Endothelial cell of hepatic sinusoid (primary cell): ENCODE results near the gene RPRD2.

ENCODE experiments used
- in situ Hi-C: cut with HindIII; loops from 2 replicates; pipeline ENCODE4 v1.10.0; 2017; ENCODE audit warnings: low sequenced_read_pairs

RPRD2 gene

DNA sequence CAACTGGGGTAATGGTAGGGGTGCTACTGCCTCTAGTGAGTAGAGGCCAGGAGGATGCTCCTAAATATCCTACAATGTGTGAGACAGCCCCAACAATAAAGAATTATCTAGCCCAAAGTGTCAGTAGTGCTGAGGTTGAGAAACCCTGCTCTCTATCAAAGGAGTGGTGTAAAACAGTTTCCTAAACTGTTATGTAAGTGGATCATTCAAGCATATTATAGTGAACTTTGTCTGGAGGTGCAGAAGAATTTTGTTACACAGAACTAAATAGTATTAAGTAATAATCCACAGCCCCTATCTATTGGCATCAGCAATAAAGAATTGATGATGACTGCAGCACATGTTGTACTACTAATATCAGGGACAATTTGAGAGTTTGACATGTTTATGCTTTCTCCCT lies 103.0 kb downstream of the RPRD2 start:
- in situ Hi-C loops, result no loop called here

DNA sequence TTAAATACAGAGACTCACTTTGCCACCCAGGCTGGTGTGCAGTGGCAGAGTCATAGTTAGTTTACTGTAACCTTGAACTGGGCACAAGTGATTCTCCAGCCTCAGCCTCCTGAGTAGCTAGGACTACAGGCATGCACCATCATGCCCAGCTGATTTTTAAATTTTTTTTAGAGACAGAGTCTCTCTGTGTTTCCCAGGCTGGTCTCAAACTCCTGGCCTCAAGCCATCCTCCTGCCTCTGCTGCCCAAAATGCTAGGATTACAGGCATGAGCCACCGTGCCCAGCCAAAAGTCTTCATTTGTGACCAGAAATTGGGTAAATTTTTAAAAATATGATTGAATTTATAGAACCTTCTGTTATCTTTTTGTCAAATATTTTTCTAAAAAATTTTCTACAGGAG lies 105.3 kb downstream of the RPRD2 start:
- in situ Hi-C loops, result no loop called here

DNA sequence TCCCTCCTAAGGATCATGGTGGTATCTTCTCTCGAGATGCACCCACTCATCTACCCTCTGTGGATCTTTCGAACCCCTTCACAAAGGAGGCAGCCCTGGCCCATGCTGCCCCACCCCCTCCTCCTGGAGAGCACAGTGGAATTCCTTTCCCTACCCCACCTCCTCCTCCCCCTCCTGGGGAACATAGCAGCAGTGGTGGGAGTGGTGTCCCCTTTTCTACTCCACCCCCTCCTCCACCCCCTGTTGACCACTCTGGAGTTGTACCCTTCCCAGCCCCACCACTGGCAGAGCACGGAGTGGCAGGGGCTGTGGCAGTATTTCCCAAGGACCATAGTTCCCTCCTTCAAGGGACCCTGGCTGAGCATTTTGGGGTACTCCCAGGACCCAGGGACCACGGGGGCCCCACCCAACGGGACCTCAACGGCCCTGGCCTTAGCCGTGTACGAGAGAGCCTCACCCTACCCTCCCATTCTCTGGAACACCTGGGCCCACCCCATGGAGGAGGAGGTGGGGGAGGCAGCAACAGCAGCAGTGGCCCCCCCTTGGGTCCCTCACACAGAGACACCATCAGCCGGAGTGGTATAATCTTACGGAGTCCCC lies 108.8 kb downstream of the RPRD2 start:
- in situ Hi-C loops, result no loop called here

DNA sequence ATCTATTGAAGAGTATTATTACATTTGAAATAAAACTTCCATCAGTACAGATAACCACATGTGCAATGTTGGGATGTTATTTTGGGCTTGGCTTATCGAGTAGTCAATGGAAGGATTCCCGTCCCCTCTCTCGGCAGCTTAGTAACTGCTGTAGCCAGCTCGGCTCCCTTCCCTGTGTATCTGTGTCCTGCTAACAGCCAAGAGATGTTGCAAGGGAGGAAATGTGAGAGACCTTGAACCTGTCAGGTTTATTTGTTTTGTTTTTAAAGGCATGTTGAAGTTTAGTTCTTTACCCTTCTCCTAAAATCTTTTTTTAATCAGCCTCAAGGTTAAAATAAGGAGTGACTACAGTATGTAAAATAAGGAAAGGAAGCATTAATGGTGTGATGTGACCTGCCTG lies 109.7 kb downstream of the RPRD2 start:
- in situ Hi-C loops, result no loop called here

DNA sequence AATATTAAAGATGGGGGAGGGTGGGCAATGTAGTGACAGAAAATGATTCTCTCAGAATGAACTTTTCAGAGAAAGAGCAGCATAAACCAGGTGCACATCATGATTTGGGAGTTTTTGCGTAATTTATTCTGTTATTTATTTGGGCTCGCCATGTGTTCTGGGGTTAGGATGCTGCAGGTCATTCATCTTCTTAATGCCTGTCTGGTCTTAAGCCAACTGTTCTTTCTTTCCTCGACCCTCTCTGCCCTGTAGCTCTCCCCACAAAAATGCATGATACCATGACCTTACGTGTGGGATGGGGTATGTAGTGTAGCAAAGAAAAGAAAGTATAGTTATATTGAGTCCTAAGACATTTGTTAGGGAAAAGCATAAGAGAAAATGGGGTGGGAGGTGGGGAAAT lies 110.9 kb downstream of the RPRD2 start:
- in situ Hi-C loops, result no loop called here

DNA sequence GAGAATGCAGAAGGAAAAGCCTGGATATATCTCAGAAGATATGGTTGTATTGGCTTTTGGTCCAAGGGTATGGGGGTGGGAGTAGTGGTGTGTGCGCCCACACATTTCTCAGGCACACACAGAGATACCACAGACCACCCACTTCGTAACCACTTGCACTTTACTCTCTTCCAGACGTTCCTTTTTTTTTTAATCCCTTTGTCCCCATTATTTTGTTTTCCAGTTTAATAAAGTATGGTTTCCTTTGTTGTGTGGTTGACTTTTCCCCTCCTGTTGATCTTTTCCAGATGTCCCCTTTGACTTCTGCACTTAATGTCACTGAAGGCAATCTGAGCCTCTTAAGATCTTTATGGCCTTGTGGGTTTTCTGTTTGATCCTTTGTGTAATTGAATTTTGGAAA lies 112.8 kb downstream of the RPRD2 start:
- in situ Hi-C loops, result no loop called here

GRCh38 chr1:150477320-150477719 lies 113.4 kb downstream of the RPRD2 start:
- in situ Hi-C loops, result no loop called here

DNA sequence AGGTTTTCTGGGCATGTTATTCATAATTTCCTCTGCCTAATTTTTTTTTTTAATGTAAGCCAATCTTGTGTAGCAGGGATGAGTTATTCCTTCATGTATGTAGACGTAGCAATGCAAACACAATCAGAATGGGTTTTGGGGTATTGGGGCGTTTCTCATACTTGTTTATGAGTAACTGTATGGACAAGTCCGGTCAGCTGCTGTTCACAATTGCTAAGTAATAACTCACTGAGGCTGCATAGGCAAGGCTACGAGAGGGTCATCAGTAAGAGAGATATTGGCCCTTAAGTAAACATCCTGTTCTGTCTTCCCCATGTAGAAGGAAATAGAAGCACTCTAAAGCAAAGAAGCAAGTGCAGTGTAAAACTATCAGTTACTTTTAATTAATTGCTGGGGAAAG lies 113.8 kb downstream of the RPRD2 start:
- in situ Hi-C loops, result no loop called here

DNA sequence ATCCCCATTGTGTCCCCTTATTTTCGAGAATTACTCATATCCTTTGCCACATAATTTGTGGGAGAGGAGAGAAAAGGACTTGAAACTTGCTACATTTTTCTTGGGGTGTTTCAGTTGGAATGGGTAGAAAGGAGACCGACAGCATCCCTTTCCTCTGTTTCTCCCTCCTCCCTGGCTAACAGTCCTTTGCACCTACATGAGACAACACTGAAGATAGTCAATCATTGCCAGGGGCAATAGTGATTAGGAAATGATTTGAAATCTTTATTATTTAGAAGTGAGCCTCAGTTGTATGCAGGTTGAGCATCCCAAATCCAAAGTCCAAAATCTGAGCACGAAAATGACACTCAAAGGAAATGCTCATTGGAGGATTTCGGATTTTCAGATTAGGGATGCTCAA lies 115.4 kb downstream of the RPRD2 start:
- in situ Hi-C loops, result no loop called here

DNA sequence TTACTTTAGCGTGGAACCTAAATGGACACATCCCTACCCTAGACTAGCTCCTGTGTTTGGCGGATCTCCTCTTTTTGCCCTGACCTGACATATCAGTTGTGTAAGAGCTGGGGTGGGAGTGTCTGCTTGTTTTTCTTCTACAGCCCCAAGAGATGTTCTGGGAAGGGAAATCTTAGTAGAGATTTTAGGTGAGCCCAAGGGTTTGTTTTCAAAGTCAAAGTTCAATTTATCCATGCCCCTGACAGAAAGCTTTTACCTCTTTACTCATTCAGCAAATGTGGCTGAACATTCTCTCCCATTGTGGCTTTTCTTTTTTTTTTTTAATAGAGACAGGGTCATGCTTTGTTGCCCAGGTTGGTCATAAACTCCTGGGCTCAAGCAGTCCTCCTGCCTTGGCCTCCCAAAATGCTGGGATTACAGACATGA lies 116.0 kb downstream of the RPRD2 start:
- in situ Hi-C loops, result no loop called here

GRCh38 chr1:150484431-150484830 lies 120.5 kb downstream of the RPRD2 start:
- in situ Hi-C loops, result no loop called here

DNA sequence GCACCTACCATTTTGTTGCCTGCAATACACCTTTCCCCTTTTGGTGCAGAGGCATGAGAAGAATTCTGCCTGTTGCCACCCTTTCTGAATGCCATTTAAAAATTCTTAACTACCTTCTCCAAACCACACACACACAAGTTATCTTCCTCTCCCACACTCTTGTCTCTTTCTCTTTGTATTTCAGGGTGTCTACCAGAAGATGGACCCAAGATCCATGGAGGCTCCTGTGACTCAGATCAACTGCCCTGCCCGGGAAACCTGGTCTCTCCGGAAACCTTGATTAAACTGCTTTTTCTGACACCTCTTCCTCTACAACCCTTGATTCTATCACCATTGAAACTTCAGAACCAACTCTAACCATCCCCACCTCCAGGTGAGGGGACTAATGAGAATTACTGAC lies 120.9 kb downstream of the RPRD2 start:
- in situ Hi-C loops, result loop anchor here (5.0 kb wide), 1 partner anchor 92 kb away; the partner anchor contains the start of gene MCL1

GRCh38 chr1:150486966-150487762 lies 123.2 kb downstream of the RPRD2 start, which contains the start of gene TARS2:
TSS of gene TARS2 (plus strand) at chr1:150487419. CDS start at chr1:150487451, 32 bp downstream.
- in situ Hi-C loops, result loop anchor here (5.0 kb wide), 1 partner anchor 90 kb away; the partner anchor contains the start of gene MCL1

DNA sequence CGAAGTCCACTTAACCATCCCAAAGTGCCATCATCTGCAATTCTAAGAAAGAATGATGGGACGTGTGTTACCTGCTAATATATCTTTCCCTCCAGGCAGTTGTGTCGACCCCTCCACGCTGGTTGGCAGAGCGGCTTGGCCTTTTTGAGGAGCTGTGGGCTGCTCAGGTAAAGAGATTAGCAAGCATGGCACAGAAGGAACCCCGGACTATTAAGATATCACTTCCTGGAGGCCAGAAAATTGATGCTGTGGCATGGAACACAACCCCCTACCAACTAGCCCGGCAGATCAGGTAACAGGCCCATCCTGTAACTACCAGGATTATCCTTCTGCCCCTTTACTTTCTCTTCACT lies 123.8 kb downstream of the RPRD2 start:
- in situ Hi-C loops, result loop anchor here (5.0 kb wide), 1 partner anchor 90 kb away; the partner anchor contains the start of gene MCL1

DNA sequence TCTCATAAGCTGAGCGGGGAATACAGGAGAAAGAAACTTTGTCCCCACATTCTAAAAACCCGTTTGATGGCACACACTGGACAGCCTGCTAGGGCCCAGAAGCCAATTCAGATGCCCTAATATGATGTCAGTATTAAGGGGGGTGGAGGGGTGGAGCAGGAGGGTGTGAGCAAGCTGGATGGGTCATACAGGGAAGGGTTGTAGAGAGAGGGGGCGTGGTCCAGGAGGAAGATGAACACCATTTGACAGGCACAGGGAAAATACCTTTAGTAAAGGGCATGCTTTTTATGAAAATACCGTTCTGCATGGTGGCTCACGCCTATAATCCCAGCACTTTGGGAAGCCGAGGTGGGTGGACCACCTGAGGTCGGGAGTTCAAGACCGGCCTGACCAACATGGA lies 129.2 kb downstream of the RPRD2 start:
- in situ Hi-C loops, result loop anchor here (5.0 to 10.0 kb wide), 2 partner anchors 51 to 118 kb away; no protein-coding TSS in a partner anchor

DNA sequence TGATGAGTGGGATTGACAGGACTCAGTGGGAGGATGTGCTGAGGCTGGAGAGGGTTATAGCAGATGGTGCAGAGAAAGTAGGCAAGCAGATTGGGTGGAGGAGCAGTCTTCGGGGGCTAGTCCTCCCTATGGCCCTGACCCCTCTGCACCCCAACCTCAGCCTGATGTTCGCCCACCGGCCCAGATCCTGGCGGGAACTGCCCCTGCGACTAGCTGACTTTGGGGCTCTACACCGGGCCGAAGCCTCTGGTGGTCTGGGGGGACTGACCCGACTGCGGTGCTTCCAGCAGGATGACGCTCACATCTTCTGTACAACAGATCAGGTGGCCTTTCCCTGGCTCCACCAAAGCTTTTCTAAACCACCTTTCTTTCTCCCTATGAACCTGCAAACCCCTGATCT lies 134.4 kb downstream of the RPRD2 start:
- in situ Hi-C loops, result loop anchor here (10.0 kb wide), 1 partner anchor 124 kb away; no protein-coding TSS in a partner anchor

- in situ Hi-C loops, result no loop called here
Observed at GRCh38 chr1:150505431-150505830, 141.5 kb downstream of the RPRD2 start.

GRCh38 chr1:150507912-150508864 lies 144.2 kb downstream of the RPRD2 start, which contains the start of gene ECM1:
TSS of gene ECM1 (plus strand) at chr1:150508109. CDS start at chr1:150508210, 101 bp downstream.
- in situ Hi-C loops, result no loop called here

DNA sequence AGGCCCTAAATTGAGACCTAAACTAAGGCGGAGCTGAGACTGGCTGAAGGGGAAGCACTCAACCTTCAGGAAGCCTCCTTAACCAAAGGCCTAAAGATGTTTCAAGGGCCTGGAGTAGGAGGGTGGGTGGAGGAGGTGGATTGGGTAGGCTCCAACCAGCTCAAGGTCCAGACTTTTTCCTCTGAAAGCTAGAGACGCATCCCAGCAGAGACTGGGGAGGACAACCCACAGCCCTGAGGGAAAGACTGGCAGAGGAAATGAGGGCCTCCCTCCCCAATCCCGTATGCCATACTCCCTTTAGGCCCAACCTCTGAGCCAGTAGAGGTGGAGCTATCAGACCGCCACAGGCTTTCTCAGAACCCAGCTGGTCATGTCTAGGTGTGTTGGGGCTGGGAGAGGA lies 145.0 kb downstream of the RPRD2 start:
- in situ Hi-C loops, result no loop called here

GRCh38 chr1:150511551-150511950 lies 147.6 kb downstream of the RPRD2 start:
- in situ Hi-C loops, result loop anchor here (10.0 kb wide), 1 partner anchor 63 kb away; the partner anchor contains the start of gene MCL1
